Uterus (tissue), 4 donors: Measurements from ENCODE around the gene KCNJ14. TPM values are rescaled to one million over a fixed set of nuclear protein-coding genes. Genes with fewer than 3 reads are reported as not detected.

Experiments
- DNase-seq, 2 donors: peaks; one replicate each; pipeline ENCODE4 v3.0.0-alpha.2; 2019 to 2020
- H3K27ac ChIP-seq, 2 donors: fragments of 200-600 bp; sonication (generic); 1 replicate in 1 of 2; 2 replicates in 1 of 2; pipeline ENCODE4 v1.5.1; 2016 to 2018
- H3K27me3 ChIP-seq, 2 donors: fragments of 200-600 bp; sonication (generic); one replicate each; pipeline ENCODE4 v1.5.1; 2018 to 2019; ENCODE audit warnings: control low read depth in 1 of 2
- H3K36me3 ChIP-seq, 2 donors: fragments of 200-600 bp; sonication (generic); one replicate each; pipeline ENCODE4 v1.5.1; 2019; ENCODE audit warnings: control low read depth in 1 of 2
- H3K4me1 ChIP-seq, 2 donors: fragments of 200-600 bp; sonication (generic); one replicate each; pipeline ENCODE4 v1.5.1; 2018 to 2019; ENCODE audit warnings: control low read depth in 1 of 2
- H3K4me3 ChIP-seq, 2 donors: fragments of 200-600 bp; sonication (generic); 1 replicate in 1 of 2; 2 replicates in 1 of 2; pipeline ENCODE4 v1.5.1; 2018 to 2019; ENCODE audit warnings: mild to moderate bottlenecking in 1 of 2
- H3K9me3 ChIP-seq, 2 donors: fragments of 200-600 bp; sonication (generic); one replicate each; pipeline ENCODE4 v1.5.1; 2019; ENCODE audit warnings: control low read depth in 1 of 2
- CTCF ChIP-seq, 4 experiments: fragments of 200-600 bp in 2 of 4; fragments of 450-650 bp in 2 of 4; sonication (generic) in 2 of 4; IDR thresholded peaks; one replicate each; pipeline ENCODE4 v1.5.1; 2016 to 2019; ENCODE audit warnings: antibody characterized with exemption in 4 of 4, mild to moderate bottlenecking in 2 of 4, moderate library complexity in 1 of 4
- POLR2A ChIP-seq, 2 donors: fragments of 450-650 bp; IDR thresholded peaks; one replicate each; pipeline ENCODE4 v1.6.1; 2016; ENCODE audit warnings: antibody characterized with exemption in 2 of 2, mild to moderate bottlenecking in 1 of 2, moderate library complexity in 1 of 2
- intact Hi-C: fragments of 100-400 bp; cut with DNase I; formaldehyde crosslinking; loops from one replicate; pipeline ENCODE4 v1.15.1; 2023; ENCODE audit warnings: low total_unique reads
- total RNA-seq, 4 donors: library from RNA; depleted of rRNA in 3 of 4; stranded (reverse); fragments of >200 nt in 3 of 4; gene quantifications; one replicate each; pipeline versions ENCODE4 v1.1.0 to v1.2.4, GENCODE V29; 2014 to 2023
- donor health status: DM: yes; HTN: yes; CAD: no.

Gene KCNJ14
- total RNA-seq, 4 donors from 2014 or later: 0.29 to 2.2 (median 1.2) TPM; not detected in 1

DNA sequence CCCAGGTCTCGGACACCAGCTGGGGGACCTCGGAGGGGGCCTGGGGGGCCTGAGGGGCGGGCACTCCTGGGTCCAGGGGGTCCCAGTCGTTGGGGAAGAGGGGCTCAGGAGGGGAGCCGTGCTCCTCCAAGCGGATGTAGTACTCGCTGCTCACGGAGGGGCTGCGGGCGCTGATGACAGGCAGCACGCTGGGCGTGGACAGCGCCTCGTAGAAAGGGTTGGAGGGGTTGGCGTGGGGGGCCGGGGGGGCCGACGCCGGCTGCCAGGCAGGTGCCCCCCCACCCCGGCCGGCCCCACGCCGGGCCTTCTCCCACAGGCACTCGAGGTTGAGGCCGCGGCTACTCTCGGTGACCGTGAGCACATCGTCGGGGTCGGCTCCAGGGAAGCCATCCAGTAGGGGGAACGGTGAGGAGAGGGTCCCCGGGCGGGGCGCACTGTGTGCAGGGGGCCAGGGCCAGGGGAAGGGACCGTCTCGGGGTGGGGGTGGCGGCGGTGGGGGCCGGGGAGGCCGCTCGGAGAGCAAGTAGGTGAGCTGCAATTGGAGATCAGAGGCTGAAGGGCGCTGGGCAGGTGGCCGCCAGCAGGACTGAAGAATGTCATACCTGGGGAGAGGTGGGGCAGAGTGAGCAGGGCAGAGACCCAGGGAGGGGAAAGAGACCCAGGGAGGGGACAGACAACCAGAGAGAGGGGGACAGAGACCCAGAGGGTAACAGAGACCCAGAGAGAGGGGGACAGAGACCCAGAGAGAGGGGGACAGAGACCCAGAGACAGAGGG, 44.1 kb downstream of the KCNJ14 start:
- TF ChIP-seq CTCF (IDR thresholded peaks at IDR 0.05): no peak
- no peak for TF ChIP-seq POLR2A (IDR thresholded peaks at IDR 0.05)
- H3K4me1 ChIP-seq: no peaks in the 10 kb centered on the region
- H3K27ac ChIP-seq: no peak overlapping the region
- H3K36me3 ChIP-seq: no peaks in the 10 kb centered on the region
- intact Hi-C loops: loop anchor here (10.0 kb wide), 2 partner anchors 85 to 115 kb away; partner anchors contain the start of genes FAM83E, RPL18 and SPHK2
- DNase-seq: no peak
- no peaks in the 10 kb centered on the region for H3K9me3 ChIP-seq
- H3K4me3 ChIP-seq: no peak overlapping the region
- H3K27me3 ChIP-seq: peaks cover 12 to 25% of the 10 kb centered on the region in 2 donors

DNA sequence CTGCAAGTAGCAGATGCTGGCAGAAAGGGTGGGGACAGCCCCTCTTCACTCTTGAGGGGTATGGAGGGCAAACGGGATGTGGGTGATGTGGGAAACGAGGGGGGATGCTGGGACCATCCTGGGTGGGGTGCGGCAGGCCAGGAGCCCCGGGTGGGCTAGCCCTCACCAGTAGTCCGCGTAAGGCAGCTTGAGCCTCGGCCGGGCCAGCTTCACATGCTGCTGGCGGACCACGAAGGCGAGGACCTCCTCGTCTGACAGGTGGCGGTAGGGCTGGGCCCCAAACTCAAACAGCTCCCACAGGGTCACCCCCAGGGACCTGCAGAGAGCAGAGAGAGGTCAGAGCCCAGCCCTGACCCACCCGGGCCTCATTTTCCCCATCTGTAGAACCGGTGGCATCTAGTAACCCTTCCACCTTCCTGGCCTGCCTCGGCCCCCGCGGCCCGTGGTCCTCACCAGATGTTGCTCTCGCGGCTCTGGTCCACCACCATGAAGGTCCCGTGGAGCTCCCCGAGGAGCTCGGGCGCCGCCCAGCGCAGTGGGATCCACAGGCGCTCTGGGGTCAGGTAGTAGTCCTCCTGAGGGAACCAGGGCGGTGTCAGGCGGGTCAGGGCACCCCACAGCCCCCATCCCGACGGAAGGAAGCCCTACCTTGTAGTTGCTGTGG, 45.6 kb downstream of the KCNJ14 start:
- no peaks in the 10 kb centered on the region for H3K36me3 ChIP-seq
- intact Hi-C loops: no loop called here
- DNase-seq: no peak
- TF ChIP-seq CTCF (IDR thresholded peaks at IDR 0.05): no peak
- no peak for TF ChIP-seq POLR2A (IDR thresholded peaks at IDR 0.05)
- no peaks in the 10 kb centered on the region for H3K4me1 ChIP-seq
- H3K4me3 ChIP-seq: no peak overlapping the region
- H3K27ac ChIP-seq: no peak overlapping the region
- no peaks in the 10 kb centered on the region for H3K9me3 ChIP-seq
- H3K27me3 ChIP-seq: peaks cover 12 to 25% of the 10 kb centered on the region in 2 donors

DNA sequence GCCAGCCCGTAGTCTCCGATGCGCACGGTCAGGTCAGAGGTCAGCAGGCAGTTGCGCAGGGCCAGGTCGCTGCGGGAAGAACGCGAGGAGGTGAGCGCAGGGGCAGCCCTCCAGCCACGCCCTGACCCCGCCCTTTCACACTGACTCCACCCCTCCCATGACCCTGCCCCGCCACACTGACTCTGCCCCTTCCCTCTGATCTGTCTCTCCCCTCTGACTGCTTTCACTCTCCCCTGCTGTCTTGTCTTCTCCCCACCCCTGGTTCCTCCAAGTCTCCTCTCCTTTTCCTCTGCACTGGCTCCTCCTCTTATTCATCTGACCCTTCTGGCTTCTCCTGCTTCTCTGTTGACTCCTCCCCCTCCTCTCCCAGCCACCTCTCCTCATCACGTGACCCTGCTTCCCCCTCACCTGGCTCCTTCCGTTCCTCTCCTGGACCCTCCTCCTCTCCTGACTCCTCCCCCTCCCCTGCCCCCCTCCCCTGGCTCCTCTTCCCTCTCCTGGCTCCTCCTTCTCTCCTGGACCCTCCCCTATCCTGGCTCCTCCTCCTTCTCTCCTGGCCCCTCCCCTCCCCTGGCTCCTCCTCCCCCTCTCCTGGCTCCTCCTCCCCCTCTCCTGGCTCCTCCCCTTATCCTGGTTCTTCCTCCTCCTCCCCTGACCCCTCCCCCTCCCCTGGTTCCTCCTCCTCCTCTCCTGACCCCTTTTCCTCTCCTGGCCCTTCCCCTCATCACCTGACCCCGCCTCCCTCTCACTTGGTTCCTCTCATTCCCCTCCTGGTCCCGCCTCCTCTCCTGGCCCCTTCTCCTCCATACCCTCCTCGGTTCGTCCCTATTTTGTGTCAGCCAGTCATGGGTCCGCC, 46.3 kb downstream of the KCNJ14 start:
- no peaks in the 10 kb centered on the region for H3K36me3 ChIP-seq
- no peak overlapping the region for H3K4me3 ChIP-seq
- no peaks in the 10 kb centered on the region for H3K9me3 ChIP-seq
- DNase-seq: no peak
- H3K27ac ChIP-seq: no peak overlapping the region
- intact Hi-C loops: no loop called here
- no peak for TF ChIP-seq CTCF (IDR thresholded peaks at IDR 0.05)
- TF ChIP-seq POLR2A (IDR thresholded peaks at IDR 0.05): no peak
- peaks cover 12 to 25% of the 10 kb centered on the region in 2 donors for H3K27me3 ChIP-seq
- H3K4me1 ChIP-seq: no peaks in the 10 kb centered on the region

GRCh38 chr19:48502350-48503018, 47.1 kb downstream of the KCNJ14 start:
- no peak overlapping the region for H3K27ac ChIP-seq
- TF ChIP-seq CTCF (IDR thresholded peaks at IDR 0.05): no peak
- peak in 1 of 2 donors; percentile 12 for TF ChIP-seq POLR2A (IDR thresholded peaks at IDR 0.05)
- no peak overlapping the region for H3K4me3 ChIP-seq
- H3K27me3 ChIP-seq: peaks cover 12 to 25% of the 10 kb centered on the region in 2 donors
- H3K4me1 ChIP-seq: no peaks in the 10 kb centered on the region
- no peaks in the 10 kb centered on the region for H3K9me3 ChIP-seq
- H3K36me3 ChIP-seq: no peaks in the 10 kb centered on the region
- intact Hi-C loops: no loop called here
- DNase-seq: peak in 1 of 2 donors; percentile 21
